ENCODE measurements around the gene OPA1. TPM values are rescaled to one million over a fixed set of nuclear protein-coding genes. Genes with fewer than 3 reads are reported as not detected.

Gene OPA1
- polyA plus RNA-seq, 1 donor (not counting 4 experiments of a cell fraction or from before 2014, with no cell fraction given), result 50.1 TPM

GRCh38 chr3:193589129-193589528 is 3.9 kb upstream of the OPA1 start:
- Histone ChIP-seq H3K9me1 (ENCODE audit: control insufficient read depth, extremely low read depth, insufficient read depth, low read length) (no peaks in the 10 kb centered on the region), H3K9me3 (ENCODE audit: control insufficient read depth, low read depth, low read length) (no peaks in the 10 kb centered on the region), H3K36me3 (ENCODE audit: control insufficient read depth in 2 of 2, extremely low read depth in 1 of 2, insufficient read depth in 2 of 2, low read length in 2 of 2) (no peaks in the 10 kb centered on the region), H2AFZ (ENCODE audit: control insufficient read depth, low read length) (no peak overlapping the region), H3K4me2 (ENCODE audit: control insufficient read depth, extremely low read depth, insufficient read depth, low read depth, low read length) (no peak overlapping the region), H3K9ac (ENCODE audit: control insufficient read depth, extremely low read depth, insufficient read depth, low read length) (no peak overlapping the region), H3K27ac (ENCODE audit: control insufficient read depth, insufficient read depth, low read length) (no peak overlapping the region), H3K4me1 (ENCODE audit: control insufficient read depth, extremely low read depth, insufficient read depth, low read length) (peaks cover 27% of the 10 kb centered on the region), H3K27me3 (ENCODE audit: control insufficient read depth, extremely low read depth, insufficient read depth, low read length) (no peaks in the 10 kb centered on the region), H3K79me2 (ENCODE audit: control insufficient read depth, insufficient read depth, low read length) (peaks cover 12% of the 10 kb centered on the region), H4K20me1 (ENCODE audit: control insufficient read depth, extremely low read depth, insufficient read depth, low read length) (no peaks in the 10 kb centered on the region), H3K4me3 (ENCODE audit: control insufficient read depth in 2 of 3, extremely low read depth in 1 of 3, insufficient read depth in 2 of 3, low read depth in 1 of 3, low read length in 3 of 3) (no peak overlapping the region)
- no peak for FAIRE-seq
- dilution Hi-C loops (cut with MboI; ENCODE audit: extremely low pct_ligation_motif_present, low sequenced_read_pairs), result no loop called here
- TF ChIP-seq CTCF (optimal IDR thresholded peaks at IDR 0.05 in 1 of 3, IDR thresholded peaks at IDR 0.05 in 1 of 3, conservative IDR thresholded peaks at IDR 0.05 in 1 of 3; ENCODE audit: extremely low read depth in 1 of 3, insufficient read depth in 2 of 3, low read length in 3 of 3), result no peak
- no peak for TF ChIP-seq EZH2 (IDR thresholded peaks at IDR 0.05; ENCODE audit: low read length)
- DNase-seq (ENCODE audit: low read depth, low spot score), result no peak

GRCh38 chr3:193589616-193590015 is 3.4 kb upstream of the OPA1 start:
- H3K27ac ChIP-seq (ENCODE audit: control insufficient read depth, insufficient read depth, low read length), result peak overlapping the region; percentile 74
- no peaks in the 10 kb centered on the region for H3K36me3 ChIP-seq (ENCODE audit: control insufficient read depth in 2 of 2, extremely low read depth in 1 of 2, insufficient read depth in 2 of 2, low read length in 2 of 2)
- FAIRE-seq (no peak), DNase-seq (ENCODE audit: low read depth, low spot score) (no peak)
- H3K27me3 ChIP-seq (ENCODE audit: control insufficient read depth, extremely low read depth, insufficient read depth, low read length), result no peaks in the 10 kb centered on the region
- no peaks in the 10 kb centered on the region for H3K9me1 ChIP-seq (ENCODE audit: control insufficient read depth, extremely low read depth, insufficient read depth, low read length)
- H3K4me3 ChIP-seq (ENCODE audit: control insufficient read depth in 2 of 3, extremely low read depth in 1 of 3, insufficient read depth in 2 of 3, low read depth in 1 of 3, low read length in 3 of 3), result no peak overlapping the region
- H3K79me2 ChIP-seq (ENCODE audit: control insufficient read depth, insufficient read depth, low read length), result peaks cover 17% of the 10 kb centered on the region
- TF ChIP-seq EZH2 (IDR thresholded peaks at IDR 0.05; ENCODE audit: low read length) (no peak), CTCF (optimal IDR thresholded peaks at IDR 0.05 in 1 of 3, IDR thresholded peaks at IDR 0.05 in 1 of 3, conservative IDR thresholded peaks at IDR 0.05 in 1 of 3; ENCODE audit: extremely low read depth in 1 of 3, insufficient read depth in 2 of 3, low read length in 3 of 3) (no peak)
- H3K9me3 ChIP-seq (ENCODE audit: control insufficient read depth, low read depth, low read length), result no peaks in the 10 kb centered on the region
- H4K20me1 ChIP-seq (ENCODE audit: control insufficient read depth, extremely low read depth, insufficient read depth, low read length), result no peaks in the 10 kb centered on the region
- dilution Hi-C loops (cut with MboI; ENCODE audit: extremely low pct_ligation_motif_present, low sequenced_read_pairs), result no loop called here
- peaks cover 32% of the 10 kb centered on the region for H3K4me1 ChIP-seq (ENCODE audit: control insufficient read depth, extremely low read depth, insufficient read depth, low read length)
- no peak overlapping the region for H2AFZ ChIP-seq (ENCODE audit: control insufficient read depth, low read length)
- H3K4me2 ChIP-seq (ENCODE audit: control insufficient read depth, extremely low read depth, insufficient read depth, low read depth, low read length), result peak overlapping the region; percentile 49
- H3K9ac ChIP-seq (ENCODE audit: control insufficient read depth, extremely low read depth, insufficient read depth, low read length), result no peak overlapping the region
